Measurements from ENCODE around the gene COL23A1.

COL23A1 gene

GRCh38 chr5:178368716-178369300, 221.4 kb downstream of the COL23A1 start:
- no peak for DNase-seq

GRCh38 chr5:178368274-178368673, 221.9 kb downstream of the COL23A1 start:
- no peak for DNase-seq

- DNase-seq = no peak
Measured at GRCh38 chr5:178367736-178368120, 222.5 kb downstream of the COL23A1 start.

- DNase-seq = no peak
Measured at GRCh38 chr5:178366998-178367735, 223.0 kb downstream of the COL23A1 start.

GRCh38 chr5:178365501-178366440, 224.4 kb downstream of the COL23A1 start:
- DNase-seq = no peak

DNA sequence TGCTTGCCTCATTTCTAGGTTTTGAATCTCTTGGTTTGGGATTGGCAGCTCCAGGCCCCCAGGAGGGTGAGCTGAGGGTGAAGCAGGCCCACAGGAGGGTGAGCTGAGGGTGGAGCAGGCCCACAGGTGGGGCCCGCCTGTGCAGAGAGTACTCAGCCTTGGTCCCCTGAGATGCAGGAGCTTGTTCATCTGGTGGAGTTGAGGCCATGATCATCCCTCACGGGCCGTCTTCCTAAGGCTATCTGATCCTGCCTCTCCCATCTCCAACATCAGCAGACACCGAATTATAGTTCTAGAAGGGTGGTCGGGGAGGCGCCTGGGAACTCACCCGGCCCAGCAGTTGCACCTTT, 225.9 kb downstream of the COL23A1 start:
- DNase-seq = no peak

- DNase-seq = no peak
Measured at GRCh38 chr5:178363501-178364325, 226.5 kb downstream of the COL23A1 start.

GRCh38 chr5:178361657-178362445, 228.3 kb downstream of the COL23A1 start:
- DNase-seq = no peak

GRCh38 chr5:178360926-178361235, 229.3 kb downstream of the COL23A1 start:
- no peak for DNase-seq

GRCh38 chr5:178360222-178360925, 229.8 kb downstream of the COL23A1 start:
- DNase-seq = no peak

- DNase-seq = no peak
Measured at GRCh38 chr5:178359738-178360137, 230.5 kb downstream of the COL23A1 start.

DNA sequence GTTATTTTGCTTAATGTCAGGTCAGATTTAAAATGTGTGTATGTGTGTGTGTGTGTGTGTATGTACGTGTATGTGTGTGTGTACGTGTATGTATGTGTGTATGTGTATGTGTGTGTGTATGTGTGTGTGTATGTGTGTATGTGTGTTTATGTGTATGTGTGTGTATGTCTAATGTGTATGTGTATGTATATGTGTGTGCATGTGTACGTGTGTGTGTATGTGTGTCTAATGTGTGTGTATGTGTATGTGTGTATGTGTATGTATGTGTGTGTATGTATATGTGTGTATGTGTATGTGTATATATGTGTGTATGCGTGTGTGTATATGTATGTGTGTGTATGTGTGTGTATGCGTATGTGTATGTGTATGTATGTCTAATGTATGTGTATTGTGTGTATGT, 232.5 kb downstream of the COL23A1 start:
- no peak for DNase-seq

- no peak for DNase-seq
Measured at GRCh38 chr5:178357121-178357521, 233.1 kb downstream of the COL23A1 start.

GRCh38 chr5:178356431-178356872, 233.7 kb downstream of the COL23A1 start:
- DNase-seq = no peak

GRCh38 chr5:178355671-178356070, 234.5 kb downstream of the COL23A1 start:
- no peak for DNase-seq

DNA sequence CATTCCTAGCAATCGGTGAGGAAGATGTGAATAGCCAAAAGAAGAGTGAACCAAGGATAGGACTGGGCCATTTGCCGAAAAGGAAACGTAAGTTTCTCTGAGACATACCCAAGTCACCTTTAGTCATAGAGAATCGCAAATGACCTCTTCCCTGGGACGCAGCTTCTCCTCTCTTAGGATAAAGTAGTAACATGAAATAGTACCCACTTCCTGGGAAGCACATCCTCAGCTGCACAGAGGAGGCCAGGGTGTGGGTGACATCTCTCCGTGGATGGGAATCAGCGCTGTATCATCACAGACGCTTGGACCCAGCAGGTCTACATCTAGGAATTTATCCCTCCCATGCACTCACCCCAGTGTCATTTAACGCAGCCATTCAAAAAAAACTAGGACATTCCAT, 236.7 kb downstream of the COL23A1 start:
- no peak for DNase-seq

GRCh38 chr5:178352035-178352349, 238.2 kb downstream of the COL23A1 start:
- DNase-seq = no peak

DNA sequence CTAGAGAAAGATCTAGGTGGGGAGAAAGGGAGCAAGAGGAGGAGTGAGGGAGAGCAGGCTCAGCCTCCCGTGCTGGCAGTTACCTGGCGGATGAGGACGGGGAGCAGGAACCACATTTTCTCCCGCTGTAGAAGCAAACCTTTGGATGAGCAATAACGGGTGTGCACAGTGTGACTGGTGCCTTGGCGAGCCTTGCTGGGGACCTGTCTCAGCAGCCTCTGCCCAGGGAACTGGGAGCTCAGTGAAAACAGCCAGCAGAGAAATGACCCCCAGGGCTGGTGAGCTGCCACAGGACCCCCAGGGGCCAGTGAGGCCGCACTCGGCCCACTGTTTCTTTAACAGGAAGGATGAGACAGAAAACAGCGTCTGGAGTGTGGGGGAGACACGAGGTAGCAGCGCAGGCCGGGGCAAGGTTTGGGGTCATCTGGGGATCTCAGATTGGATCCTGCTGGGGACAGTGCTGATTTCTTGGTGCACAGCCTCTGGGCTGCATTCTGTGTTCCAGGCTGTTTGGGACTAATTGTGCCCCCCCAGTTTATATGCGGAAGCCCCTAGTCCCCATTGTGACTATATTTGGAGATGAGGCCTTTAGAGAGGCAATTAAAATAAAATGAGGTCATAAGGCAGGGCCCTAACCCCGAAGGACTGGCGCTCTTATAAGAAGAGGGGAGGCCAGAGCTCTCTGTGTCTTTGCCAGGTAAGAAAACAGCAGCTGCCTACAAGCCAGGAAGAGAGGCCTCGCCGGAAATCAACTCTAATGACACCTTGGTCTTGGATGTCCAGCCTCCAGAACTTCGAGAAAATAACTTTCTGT, 238.8 kb downstream of the COL23A1 start:
- DNase-seq = no peak

DNA sequence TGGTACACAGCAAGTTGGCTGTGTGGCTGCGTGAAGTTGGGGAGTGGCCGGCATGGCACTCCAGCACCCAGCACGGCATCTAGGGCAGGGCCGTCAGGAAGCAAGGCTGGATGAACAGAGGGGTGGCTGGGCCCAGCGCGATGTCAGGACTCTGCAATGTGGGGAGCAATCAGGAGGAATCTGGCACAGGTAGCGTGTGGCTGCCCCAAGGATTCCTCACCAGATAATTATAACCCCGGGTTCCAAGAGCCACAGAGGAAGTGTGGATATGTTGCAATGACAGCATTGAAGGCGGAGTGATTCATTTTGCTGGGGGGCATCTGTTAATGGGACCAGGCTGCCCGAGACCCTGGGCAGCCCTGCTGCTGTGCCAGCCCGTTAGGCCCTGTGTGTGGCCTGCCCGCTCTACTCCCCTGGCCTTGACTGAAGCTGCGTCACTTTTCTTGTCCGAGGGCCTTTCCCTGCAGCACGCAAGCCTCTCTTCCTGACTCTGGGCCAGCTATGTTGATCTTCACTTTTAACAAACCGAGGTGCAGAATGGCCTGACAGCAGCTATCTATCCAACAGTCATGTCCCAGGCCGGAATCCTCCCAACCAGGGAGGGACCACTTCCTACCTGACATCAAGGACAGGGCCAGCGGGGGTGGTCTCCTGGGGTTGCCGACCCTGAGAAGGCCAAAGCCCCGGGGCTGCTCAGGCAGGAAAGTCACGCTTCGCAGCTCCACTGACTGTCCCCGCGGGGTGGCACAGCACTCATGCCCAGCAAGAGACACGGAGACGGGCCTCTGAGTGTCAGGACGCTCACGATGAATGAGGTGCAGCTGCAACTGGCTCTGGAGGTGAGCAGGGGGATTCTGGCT, 239.6 kb downstream of the COL23A1 start:
- DNase-seq = no peak
